ENCODE results near the gene OR6C2. TPM values are rescaled to one million over a fixed set of nuclear protein-coding genes. Genes with fewer than 3 reads are reported as not detected.
A peak's percentile ranks its signal among the peaks of the same experiment; 100 is the strongest.

OR6C2 gene
- total RNA-seq, 4 donors from 2014 or later, result 0.60 TPM; not detected in 3

- intact Hi-C loops (cut with DNase I; ENCODE audit: low total_unique reads), result no loop called here
- Histone ChIP-seq H3K27me3 (no peaks in the 10 kb centered on the region), H3K36me3 (no peaks in the 10 kb centered on the region), H3K4me1 (peaks cover 0 to 11% (median 5%) of the 10 kb centered on the region in 4 donors), H3K4me3 (no peak overlapping the region), H3K9me3 (no peaks in the 10 kb centered on the region), H3K27ac (peak overlapping the region in 1 of 4 donors; percentile 36)
- 78% methylated on average over 4 of the region's 4 CpGs; no CpG with 5 or more reads in 1 of the 2 donors for WGBS, 2 donors (ENCODE audit: low coverage in 1 of 2)
- no peak for TF ChIP-seq POLR2A (IDR thresholded peaks at IDR 0.05)
- no peak for TF ChIP-seq POLR2AphosphoS5 (IDR thresholded peaks at IDR 0.05)
- no peak for TF ChIP-seq CTCF (IDR thresholded peaks at IDR 0.05)
- no peak for TF ChIP-seq EP300 (IDR thresholded peaks at IDR 0.05; ENCODE audit: low read depth)
- DNase-seq, result no peak
- in situ Hi-C loops (cut with MboI; ENCODE audit: low pct_ligation_motif_present in 1 of 4, low pct_unique_long_range_greater_than_20kb in 1 of 4, low sequenced_read_pairs in 3 of 4), result no loop called here
Measured at GRCh38 chr12:55499231-55499630, 55.4 kb downstream of the OR6C2 start.

GRCh38 chr12:55499810-55500252, 56.0 kb downstream of the OR6C2 start:
- Histone ChIP-seq H3K27ac (peak overlapping the region in 1 of 4 donors; percentile 36), H3K4me1 (peaks cover 0 to 11% (median 5%) of the 10 kb centered on the region in 4 donors), H3K27me3 (no peaks in the 10 kb centered on the region), H3K36me3 (no peaks in the 10 kb centered on the region), H3K4me3 (no peak overlapping the region), H3K9me3 (no peaks in the 10 kb centered on the region)
- in situ Hi-C loops (cut with MboI; ENCODE audit: low pct_ligation_motif_present in 1 of 4, low pct_unique_long_range_greater_than_20kb in 1 of 4, low sequenced_read_pairs in 3 of 4) (no loop called here), intact Hi-C loops (cut with DNase I; ENCODE audit: low total_unique reads) (no loop called here)
- no peak for TF ChIP-seq POLR2A (IDR thresholded peaks at IDR 0.05)
- no peak for TF ChIP-seq EP300 (IDR thresholded peaks at IDR 0.05; ENCODE audit: low read depth)
- TF ChIP-seq POLR2AphosphoS5 (IDR thresholded peaks at IDR 0.05), result no peak
- no peak for TF ChIP-seq CTCF (IDR thresholded peaks at IDR 0.05)
- DNase-seq, result no peak
- 5 to 45% methylated on average over 1 to 2 of the region's 2 CpGs for WGBS, 2 donors (ENCODE audit: low coverage in 1 of 2)

- H3K27me3 ChIP-seq, result no peaks in the 10 kb centered on the region
- H3K4me1 ChIP-seq, result peaks cover 0 to 11% (median 5%) of the 10 kb centered on the region in 4 donors
- intact Hi-C loops (cut with DNase I; ENCODE audit: low total_unique reads) (no loop called here), in situ Hi-C loops (cut with MboI; ENCODE audit: low pct_ligation_motif_present in 1 of 4, low pct_unique_long_range_greater_than_20kb in 1 of 4, low sequenced_read_pairs in 3 of 4) (no loop called here)
- no peak for TF ChIP-seq POLR2AphosphoS5 (IDR thresholded peaks at IDR 0.05)
- H3K4me3 ChIP-seq, result no peak overlapping the region
- H3K9me3 ChIP-seq, result no peaks in the 10 kb centered on the region
- WGBS, 2 donors (ENCODE audit: low coverage in 1 of 2), result 37 to 41% methylated on average over 2 of the region's 2 CpGs
- no peak for DNase-seq
- no peak overlapping the region for H3K27ac ChIP-seq
- no peaks in the 10 kb centered on the region for H3K36me3 ChIP-seq
Measured at GRCh38 chr12:55501601-55502000, 57.7 kb downstream of the OR6C2 start.

Other genes with a start within 250 kb of the OR6C2 start
- not detected for gene OR10A7, start 223.1 kb upstream of the OR6C2 start, total RNA-seq
- not detected for gene OR6C74, start 199.5 kb upstream of the OR6C2 start, total RNA-seq
- not detected for gene OR6C6, start 147.5 kb upstream of the OR6C2 start, total RNA-seq
- gene OR6C1, start 129.7 kb upstream of the OR6C2 start, total RNA-seq, result not detected
- not detected for gene OR6C3, start 113.3 kb upstream of the OR6C2 start, total RNA-seq
- not detected for gene OR6C75, start 81.1 kb upstream of the OR6C2 start, total RNA-seq
- not detected for gene OR6C65, start 43.5 kb upstream of the OR6C2 start, total RNA-seq
- gene OR6C76, start 17.8 kb upstream of the OR6C2 start, total RNA-seq, result not detected
- gene OR6C70, start 26.1 kb downstream of the OR6C2 start, total RNA-seq, result not detected
- not detected for gene OR6C68, start 48.3 kb downstream of the OR6C2 start, total RNA-seq
- not detected for gene OR6C4, start 105.5 kb downstream of the OR6C2 start, total RNA-seq
- gene OR2AP1, start 128.4 kb downstream of the OR6C2 start, total RNA-seq, result not detected
- not detected for gene OR10P1, start 192.8 kb downstream of the OR6C2 start, total RNA-seq

Measured in transverse colon (tissue), 4 donors.